HepG2 (cell line): Measurements from ENCODE around the gene PCGF6. TPM values are rescaled to one million over a fixed set of nuclear protein-coding genes. Genes with fewer than 3 reads are reported as not detected.

Experiments
- ZBTB40 ChIP-seq, 2 experiments: fragments of 450-650 bp in 1 of 2; sonication (generic) in 1 of 2; formaldehyde crosslinking in 1 of 2; IDR thresholded peaks; 2 replicates each; pipeline versions ENCODE4 v1.6.1 to v1.8.0; 2016 to 2022; ENCODE audit warnings: antibody characterized with exemption in 1 of 2, mild to moderate bottlenecking in 1 of 2, missing genetic modification reagents in 1 of 2
- ZEB1 ChIP-seq: IDR thresholded peaks from 2 replicates; pipeline ENCODE4 v1.6.1; 2012; ENCODE audit warnings: mild to moderate bottlenecking, low read depth, inconsistent platforms; ENCODE audit not compliant: insufficient replicate concordance
- ZFP37 ChIP-seq: sonication (generic); formaldehyde crosslinking; IDR thresholded peaks from 2 replicates; pipeline ENCODE4 v1.4.0; 2020; ENCODE audit warnings: missing genetic modification reagents, borderline replicate concordance
- ZFP62 ChIP-seq: sonication (generic); formaldehyde crosslinking; IDR thresholded peaks from 2 replicates; pipeline ENCODE4 v1.4.0; 2020; ENCODE audit warnings: missing genetic modification reagents
- polyA plus RNA-seq, 8 experiments: library from polyadenylated mRNA; depleted of rRNA in 3 of 8; stranded (reverse) in 7 of 8; unstranded in 1 of 8; fragments of >200 nt; fragmentation: Illumina TruSeq in 4 of 8; extraction: Trizol in 4 of 8; gene quantifications; 2 replicates each; pipeline versions ENCODE4 v1.2.1 to v1.2.3, GENCODE V29; 2011 to 2016; ENCODE audit warnings: low read depth in 4 of 8, missing spikeins in 1 of 8, mixed read lengths in 1 of 8; ENCODE audit not compliant: insufficient read depth in 1 of 8
- total RNA-seq, 5 experiments: library from RNA; depleted of rRNA; stranded (reverse); fragments of >200 nt; fragmentation: Illumina TruSeq; extraction: Trizol; gene quantifications; 2 replicates each; pipeline ENCODE4 v1.2.3, GENCODE V29; 2016; ENCODE audit warnings: low read depth in 1 of 5

PCGF6 gene
- total and polyA plus RNA-seq, 2 of the 13 experiments (the other 11 are each of a cell fraction or from before 2014, with no cell fraction given): 5.2 to 19.4 TPM

GRCh38 chr10:103278537-103278823 is 72.5 kb downstream of the PCGF6 start (continued):
- TF ChIP-seq ZBTB40 (IDR thresholded peaks at IDR 0.05) (no peak), ZBTB40 (CRISPR knock-in tag; IDR thresholded peaks at IDR 0.05) (no peak), ZEB1 (no peak), ZFP37 (no peak), ZFP62 (no peak)
